WTC11 (cell line): ENCODE data around the gene STX18. TPM values are rescaled to one million over a fixed set of nuclear protein-coding genes. Genes with fewer than 3 reads are reported as not detected.

Experiments
- ATAC-seq: fragments of 200-7000 bp; cut with Tn5 transposase; 2 replicates; pipeline ENCODE4 v1.10.0; 2021; ENCODE audit warnings: mild to moderate bottlenecking, moderate library complexity
- CTCF ChIA-PET: fragments of 300-600 bp; sonication (Branson Sonifier 250); formaldehyde crosslinking; loops from one replicate; lab custom pipeline; 2021; ENCODE audit warnings: antibody characterized with exemption; lab: Charles Lee
- POLR2A ChIA-PET: fragments of 350-600 bp; sonication (Branson Sonifier 250); formaldehyde crosslinking; loops from one replicate; lab custom pipeline; 2021; ENCODE audit warnings: antibody characterized with exemption; lab: Charles Lee
- DNase-seq: peaks from one replicate; pipeline ENCODE4 v3.0.0; 2021; ENCODE audit warnings: low spot score
- H3K27ac Mint-ChIP-seq: 2 replicates; pipeline ENCODE4 v1.8.0; 2021; ENCODE audit warnings: mixed read lengths
- H3K27me3 Mint-ChIP-seq: 2 replicates; pipeline ENCODE4 v1.8.0; 2021; ENCODE audit warnings: low read depth, mild to moderate bottlenecking, moderate library complexity, mixed read lengths
- H3K36me3 Mint-ChIP-seq: 2 replicates; pipeline ENCODE4 v1.8.0; 2021; ENCODE audit warnings: mixed read lengths
- H3K4me1 Mint-ChIP-seq: 2 replicates; pipeline ENCODE4 v1.8.0; 2022; ENCODE audit warnings: mixed read lengths
- H3K4me3 Mint-ChIP-seq: 2 replicates; pipeline ENCODE4 v1.8.0; 2021; ENCODE audit warnings: mild to moderate bottlenecking, moderate library complexity, mixed read lengths
- H3K9me3 Mint-ChIP-seq: 2 replicates; pipeline ENCODE4 v1.8.0; 2021; ENCODE audit warnings: mixed read lengths
- CREB1 ChIP-seq: sonication (generic); formaldehyde crosslinking; IDR thresholded peaks from 2 replicates; pipeline ENCODE4 v1.8.0; 2023; ENCODE audit warnings: mild to moderate bottlenecking, missing genetic modification reagents
- ESRRA ChIP-seq: sonication (generic); formaldehyde crosslinking; IDR thresholded peaks from 2 replicates; pipeline ENCODE4 v1.8.1; 2022; ENCODE audit warnings: mild to moderate bottlenecking, missing genetic modification reagents, borderline replicate concordance
- ETV6 ChIP-seq: sonication (generic); formaldehyde crosslinking; IDR thresholded peaks from 2 replicates; pipeline ENCODE4 v1.8.1; 2022; ENCODE audit warnings: mild to moderate bottlenecking, missing genetic modification reagents
- FOXK1 ChIP-seq: sonication (generic); formaldehyde crosslinking; IDR thresholded peaks from 2 replicates; pipeline ENCODE4 v1.8.0; 2022; ENCODE audit warnings: mild to moderate bottlenecking, moderate library complexity, missing genetic modification reagents
- JUN ChIP-seq: sonication (generic); formaldehyde crosslinking; IDR thresholded peaks from 2 replicates; pipeline ENCODE4 v1.8.0; 2023; ENCODE audit warnings: mild to moderate bottlenecking, missing genetic modification reagents
- RELA ChIP-seq: sonication (generic); formaldehyde crosslinking; IDR thresholded peaks from 2 replicates; pipeline ENCODE4 v1.8.1; 2022; ENCODE audit warnings: missing genetic modification reagents, mild to moderate bottlenecking, borderline replicate concordance
- SMAD4 ChIP-seq: sonication (generic); formaldehyde crosslinking; IDR thresholded peaks from 2 replicates; pipeline ENCODE4 v1.8.0; 2022; ENCODE audit warnings: mild to moderate bottlenecking, missing genetic modification reagents
- SOX15 ChIP-seq: fragments of 250-450 bp; sonication (Bioruptor Pico); IDR thresholded peaks from 2 replicates; pipeline ENCODE4 v1.9.0; 2021; ENCODE audit warnings: mild to moderate bottlenecking
- TCF7 ChIP-seq: sonication (generic); formaldehyde crosslinking; IDR thresholded peaks from 2 replicates; pipeline ENCODE4 v1.8.0; 2022; ENCODE audit warnings: mild to moderate bottlenecking, low read depth, missing genetic modification reagents, moderate library complexity
- ZNF219 ChIP-seq: sonication (generic); formaldehyde crosslinking; IDR thresholded peaks from 2 replicates; pipeline ENCODE4 v1.8.0; 2023; ENCODE audit warnings: missing genetic modification reagents, mild to moderate bottlenecking, borderline replicate concordance
- ZNF232 ChIP-seq: sonication (generic); formaldehyde crosslinking; IDR thresholded peaks from 2 replicates; pipeline ENCODE4 v1.8.0; 2022; ENCODE audit warnings: mild to moderate bottlenecking, missing genetic modification reagents
- ZNF396 ChIP-seq: fragments of 250-450 bp; sonication (Bioruptor Pico); IDR thresholded peaks from 2 replicates; pipeline ENCODE4 v1.8.0; 2021; ENCODE audit warnings: mild to moderate bottlenecking, moderate library complexity, borderline replicate concordance
- ZNF423 ChIP-seq: fragments of 250-450 bp; sonication (Bioruptor Pico); IDR thresholded peaks from 2 replicates; pipeline ENCODE4 v2.1.2; 2022; ENCODE audit warnings: mild to moderate bottlenecking, moderate library complexity
- total RNA-seq: library from RNA; stranded (reverse); gene quantifications from 3 replicates; pipeline ENCODE4 v1.2.3, GENCODE V29; 2021
- TF ChIP-seq, protein P1 (sequence below): sonication (generic); formaldehyde crosslinking; IDR thresholded peaks from 2 replicates; pipeline ENCODE4 v1.8.1; 2023; ENCODE audit warnings: mild to moderate bottlenecking, missing genetic modification reagents
- TF ChIP-seq, protein P2 (sequence below): sonication (generic); formaldehyde crosslinking; IDR thresholded peaks from 2 replicates; pipeline ENCODE4 v1.8.0; 2023; ENCODE audit warnings: missing genetic modification reagents, mild to moderate bottlenecking, borderline replicate concordance
- TF ChIP-seq, protein P3 (sequence below): sonication (generic); formaldehyde crosslinking; IDR thresholded peaks from 2 replicates; pipeline ENCODE4 v1.8.0; 2022; ENCODE audit warnings: mild to moderate bottlenecking, missing genetic modification reagents
- TF ChIP-seq, protein P4 (sequence below): fragments of 250-450 bp; sonication (Bioruptor Pico); IDR thresholded peaks from 2 replicates; pipeline ENCODE4 v1.9.0; 2021; ENCODE audit warnings: mild to moderate bottlenecking
- TF ChIP-seq, protein P5 (sequence below): fragments of 250-450 bp; sonication (Bioruptor Pico); IDR thresholded peaks from 2 replicates; pipeline ENCODE4 v1.8.0; 2021; ENCODE audit warnings: mild to moderate bottlenecking
- TF ChIP-seq, protein P6 (sequence below): sonication (generic); formaldehyde crosslinking; IDR thresholded peaks from 2 replicates; pipeline ENCODE4 v1.8.0; 2022; ENCODE audit warnings: mild to moderate bottlenecking, missing genetic modification reagents

STX18 gene
- total RNA-seq, 1 experiment from 2014 or later = 16.9 TPM

DNA sequence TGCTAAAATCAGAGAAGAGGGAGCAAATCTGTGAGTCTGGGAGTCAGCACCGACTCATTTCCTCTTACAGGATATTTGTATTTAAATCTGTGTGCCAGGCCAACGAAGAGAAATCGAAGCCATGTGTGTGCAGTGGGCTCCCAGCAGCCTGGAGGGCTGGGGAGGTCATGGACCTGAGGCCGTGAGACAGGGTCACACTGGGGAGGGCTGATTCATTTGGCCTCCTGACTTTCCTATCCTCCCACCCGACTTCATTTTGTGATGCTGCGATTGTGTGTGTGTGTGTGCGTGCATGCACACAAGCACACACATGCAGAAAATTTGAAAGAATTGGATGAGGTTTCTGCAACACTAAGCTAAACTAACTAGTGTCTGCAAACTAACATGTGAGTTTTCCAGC lies 48.7 kb upstream of the STX18 start:
- TF ChIP-seq JUN (CRISPR knock-in tag) = no peak
- TF ChIP-seq ESRRA (CRISPR knock-in tag) = no peak
- TF ChIP-seq, protein P1, sequence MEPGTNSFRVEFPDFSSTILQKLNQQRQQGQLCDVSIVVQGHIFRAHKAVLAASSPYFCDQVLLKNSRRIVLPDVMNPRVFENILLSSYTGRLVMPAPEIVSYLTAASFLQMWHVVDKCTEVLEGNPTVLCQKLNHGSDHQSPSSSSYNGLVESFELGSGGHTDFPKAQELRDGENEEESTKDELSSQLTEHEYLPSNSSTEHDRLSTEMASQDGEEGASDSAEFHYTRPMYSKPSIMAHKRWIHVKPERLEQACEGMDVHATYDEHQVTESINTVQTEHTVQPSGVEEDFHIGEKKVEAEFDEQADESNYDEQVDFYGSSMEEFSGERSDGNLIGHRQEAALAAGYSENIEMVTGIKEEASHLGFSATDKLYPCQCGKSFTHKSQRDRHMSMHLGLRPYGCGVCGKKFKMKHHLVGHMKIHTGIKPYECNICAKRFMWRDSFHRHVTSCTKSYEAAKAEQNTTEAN = no peak
- TF ChIP-seq, protein P2, sequence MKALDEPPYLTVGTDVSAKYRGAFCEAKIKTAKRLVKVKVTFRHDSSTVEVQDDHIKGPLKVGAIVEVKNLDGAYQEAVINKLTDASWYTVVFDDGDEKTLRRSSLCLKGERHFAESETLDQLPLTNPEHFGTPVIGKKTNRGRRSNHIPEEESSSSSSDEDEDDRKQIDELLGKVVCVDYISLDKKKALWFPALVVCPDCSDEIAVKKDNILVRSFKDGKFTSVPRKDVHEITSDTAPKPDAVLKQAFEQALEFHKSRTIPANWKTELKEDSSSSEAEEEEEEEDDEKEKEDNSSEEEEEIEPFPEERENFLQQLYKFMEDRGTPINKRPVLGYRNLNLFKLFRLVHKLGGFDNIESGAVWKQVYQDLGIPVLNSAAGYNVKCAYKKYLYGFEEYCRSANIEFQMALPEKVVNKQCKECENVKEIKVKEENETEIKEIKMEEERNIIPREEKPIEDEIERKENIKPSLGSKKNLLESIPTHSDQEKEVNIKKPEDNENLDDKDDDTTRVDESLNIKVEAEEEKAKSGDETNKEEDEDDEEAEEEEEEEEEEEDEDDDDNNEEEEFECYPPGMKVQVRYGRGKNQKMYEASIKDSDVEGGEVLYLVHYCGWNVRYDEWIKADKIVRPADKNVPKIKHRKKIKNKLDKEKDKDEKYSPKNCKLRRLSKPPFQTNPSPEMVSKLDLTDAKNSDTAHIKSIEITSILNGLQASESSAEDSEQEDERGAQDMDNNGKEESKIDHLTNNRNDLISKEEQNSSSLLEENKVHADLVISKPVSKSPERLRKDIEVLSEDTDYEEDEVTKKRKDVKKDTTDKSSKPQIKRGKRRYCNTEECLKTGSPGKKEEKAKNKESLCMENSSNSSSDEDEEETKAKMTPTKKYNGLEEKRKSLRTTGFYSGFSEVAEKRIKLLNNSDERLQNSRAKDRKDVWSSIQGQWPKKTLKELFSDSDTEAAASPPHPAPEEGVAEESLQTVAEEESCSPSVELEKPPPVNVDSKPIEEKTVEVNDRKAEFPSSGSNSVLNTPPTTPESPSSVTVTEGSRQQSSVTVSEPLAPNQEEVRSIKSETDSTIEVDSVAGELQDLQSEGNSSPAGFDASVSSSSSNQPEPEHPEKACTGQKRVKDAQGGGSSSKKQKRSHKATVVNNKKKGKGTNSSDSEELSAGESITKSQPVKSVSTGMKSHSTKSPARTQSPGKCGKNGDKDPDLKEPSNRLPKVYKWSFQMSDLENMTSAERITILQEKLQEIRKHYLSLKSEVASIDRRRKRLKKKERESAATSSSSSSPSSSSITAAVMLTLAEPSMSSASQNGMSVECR (CRISPR knock-in tag) = no peak
- ChIA-PET CTCF (interaction anchor here (0.7 kb wide), 1 partner anchor 83 kb away, joined by 3 read pairs; no protein-coding TSS in a partner anchor), POLR2A (no interaction called here)
- H3K27ac Mint-ChIP-seq = no peak overlapping the region
- H3K36me3 Mint-ChIP-seq = peaks cover 52% of the 10 kb centered on the region
- peaks cover 50% of the 10 kb centered on the region for H3K9me3 Mint-ChIP-seq
- ATAC-seq (no peak), DNase-seq (no peak)
- peaks cover 11% of the 10 kb centered on the region for H3K4me1 Mint-ChIP-seq
- H3K4me3 Mint-ChIP-seq = no peak overlapping the region
- peaks cover 4% of the 10 kb centered on the region for H3K27me3 Mint-ChIP-seq

DNA sequence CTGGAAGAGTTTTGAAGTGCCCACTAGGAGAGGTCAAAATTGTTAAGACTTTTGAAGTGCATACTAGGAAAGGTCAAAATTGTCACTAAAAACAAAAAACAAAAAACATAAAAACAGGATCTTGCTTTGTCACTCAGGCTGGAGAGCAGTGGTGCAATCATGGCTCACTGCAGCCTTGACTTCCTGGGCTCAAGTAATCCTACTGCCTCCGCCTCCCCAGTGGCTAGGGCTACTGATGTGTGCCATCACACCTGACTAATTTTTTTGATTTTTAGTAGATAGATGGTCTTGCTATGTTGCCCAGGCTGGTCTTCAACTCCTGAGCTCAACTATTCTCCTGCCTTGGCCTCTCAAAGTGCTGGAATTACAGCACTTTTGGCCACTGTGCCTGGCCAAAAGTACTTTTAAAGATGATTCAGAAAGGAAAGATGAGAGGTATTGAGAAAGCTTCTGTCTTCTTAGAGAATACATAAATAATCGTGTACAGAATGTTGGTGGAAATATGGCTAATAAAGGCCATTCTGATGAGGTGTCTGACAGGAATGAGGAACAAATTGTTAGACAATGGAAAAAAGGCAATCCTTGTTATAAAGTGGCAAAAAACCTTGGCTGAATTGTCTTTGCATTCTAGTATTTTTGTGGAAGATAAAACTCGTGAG lies 43.3 kb upstream of the STX18 start:
- no peaks in the 10 kb centered on the region; the same call in 1 of the 2 replicates for H3K27me3 Mint-ChIP-seq
- 0 out of 2 replicates have a peak, but pooled peaks cover 7% of the 10 kb centered on the region for H3K4me1 Mint-ChIP-seq
- ChIA-PET CTCF (no interaction called here), POLR2A (no interaction called here)
- DNase-seq = no peak
- no peak overlapping the region for H3K4me3 Mint-ChIP-seq
- H3K9me3 Mint-ChIP-seq = peaks cover 23% of the 10 kb centered on the region
- H3K27ac Mint-ChIP-seq = no peak overlapping the region
- peaks cover 22% of the 10 kb centered on the region for H3K36me3 Mint-ChIP-seq
- no peak for ATAC-seq
- TF ChIP-seq, protein P3, sequence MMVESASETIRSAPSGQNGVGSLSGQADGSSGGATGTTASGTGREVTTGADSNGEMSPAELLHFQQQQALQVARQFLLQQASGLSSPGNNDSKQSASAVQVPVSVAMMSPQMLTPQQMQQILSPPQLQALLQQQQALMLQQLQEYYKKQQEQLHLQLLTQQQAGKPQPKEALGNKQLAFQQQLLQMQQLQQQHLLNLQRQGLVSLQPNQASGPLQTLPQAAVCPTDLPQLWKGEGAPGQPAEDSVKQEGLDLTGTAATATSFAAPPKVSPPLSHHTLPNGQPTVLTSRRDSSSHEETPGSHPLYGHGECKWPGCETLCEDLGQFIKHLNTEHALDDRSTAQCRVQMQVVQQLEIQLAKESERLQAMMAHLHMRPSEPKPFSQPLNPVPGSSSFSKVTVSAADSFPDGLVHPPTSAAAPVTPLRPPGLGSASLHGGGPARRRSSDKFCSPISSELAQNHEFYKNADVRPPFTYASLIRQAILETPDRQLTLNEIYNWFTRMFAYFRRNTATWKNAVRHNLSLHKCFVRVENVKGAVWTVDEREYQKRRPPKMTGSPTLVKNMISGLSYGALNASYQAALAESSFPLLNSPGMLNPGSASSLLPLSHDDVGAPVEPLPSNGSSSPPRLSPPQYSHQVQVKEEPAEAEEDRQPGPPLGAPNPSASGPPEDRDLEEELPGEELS (CRISPR knock-in tag) = no peak
- TF ChIP-seq, protein P4, sequence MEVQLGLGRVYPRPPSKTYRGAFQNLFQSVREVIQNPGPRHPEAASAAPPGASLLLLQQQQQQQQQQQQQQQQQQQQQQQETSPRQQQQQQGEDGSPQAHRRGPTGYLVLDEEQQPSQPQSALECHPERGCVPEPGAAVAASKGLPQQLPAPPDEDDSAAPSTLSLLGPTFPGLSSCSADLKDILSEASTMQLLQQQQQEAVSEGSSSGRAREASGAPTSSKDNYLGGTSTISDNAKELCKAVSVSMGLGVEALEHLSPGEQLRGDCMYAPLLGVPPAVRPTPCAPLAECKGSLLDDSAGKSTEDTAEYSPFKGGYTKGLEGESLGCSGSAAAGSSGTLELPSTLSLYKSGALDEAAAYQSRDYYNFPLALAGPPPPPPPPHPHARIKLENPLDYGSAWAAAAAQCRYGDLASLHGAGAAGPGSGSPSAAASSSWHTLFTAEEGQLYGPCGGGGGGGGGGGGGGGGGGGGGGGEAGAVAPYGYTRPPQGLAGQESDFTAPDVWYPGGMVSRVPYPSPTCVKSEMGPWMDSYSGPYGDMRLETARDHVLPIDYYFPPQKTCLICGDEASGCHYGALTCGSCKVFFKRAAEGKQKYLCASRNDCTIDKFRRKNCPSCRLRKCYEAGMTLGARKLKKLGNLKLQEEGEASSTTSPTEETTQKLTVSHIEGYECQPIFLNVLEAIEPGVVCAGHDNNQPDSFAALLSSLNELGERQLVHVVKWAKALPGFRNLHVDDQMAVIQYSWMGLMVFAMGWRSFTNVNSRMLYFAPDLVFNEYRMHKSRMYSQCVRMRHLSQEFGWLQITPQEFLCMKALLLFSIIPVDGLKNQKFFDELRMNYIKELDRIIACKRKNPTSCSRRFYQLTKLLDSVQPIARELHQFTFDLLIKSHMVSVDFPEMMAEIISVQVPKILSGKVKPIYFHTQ (CRISPR knock-in tag) = no peak
- TF ChIP-seq, protein P5, sequence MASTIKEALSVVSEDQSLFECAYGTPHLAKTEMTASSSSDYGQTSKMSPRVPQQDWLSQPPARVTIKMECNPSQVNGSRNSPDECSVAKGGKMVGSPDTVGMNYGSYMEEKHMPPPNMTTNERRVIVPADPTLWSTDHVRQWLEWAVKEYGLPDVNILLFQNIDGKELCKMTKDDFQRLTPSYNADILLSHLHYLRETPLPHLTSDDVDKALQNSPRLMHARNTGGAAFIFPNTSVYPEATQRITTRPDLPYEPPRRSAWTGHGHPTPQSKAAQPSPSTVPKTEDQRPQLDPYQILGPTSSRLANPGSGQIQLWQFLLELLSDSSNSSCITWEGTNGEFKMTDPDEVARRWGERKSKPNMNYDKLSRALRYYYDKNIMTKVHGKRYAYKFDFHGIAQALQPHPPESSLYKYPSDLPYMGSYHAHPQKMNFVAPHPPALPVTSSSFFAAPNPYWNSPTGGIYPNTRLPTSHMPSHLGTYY (CRISPR knock-in tag) = no peak
- no peak for TF ChIP-seq SMAD4 (CRISPR knock-in tag)
- no peak for TF ChIP-seq TCF7 (CRISPR knock-in tag)
- TF ChIP-seq ETV6 (CRISPR knock-in tag) = no peak
- TF ChIP-seq, protein P1 = no peak
- TF ChIP-seq ZNF232 (CRISPR knock-in tag) = no peak
- no peak for TF ChIP-seq ZNF423
- no peak for TF ChIP-seq RELA (CRISPR knock-in tag)
- TF ChIP-seq CREB1 = no peak
- TF ChIP-seq FOXK1 = no peak
- TF ChIP-seq SOX15 (CRISPR knock-in tag) = no peak
- TF ChIP-seq ZNF396 (CRISPR knock-in tag) = no peak
- no peak for TF ChIP-seq ZNF219 (CRISPR knock-in tag)
- TF ChIP-seq, protein P6, sequence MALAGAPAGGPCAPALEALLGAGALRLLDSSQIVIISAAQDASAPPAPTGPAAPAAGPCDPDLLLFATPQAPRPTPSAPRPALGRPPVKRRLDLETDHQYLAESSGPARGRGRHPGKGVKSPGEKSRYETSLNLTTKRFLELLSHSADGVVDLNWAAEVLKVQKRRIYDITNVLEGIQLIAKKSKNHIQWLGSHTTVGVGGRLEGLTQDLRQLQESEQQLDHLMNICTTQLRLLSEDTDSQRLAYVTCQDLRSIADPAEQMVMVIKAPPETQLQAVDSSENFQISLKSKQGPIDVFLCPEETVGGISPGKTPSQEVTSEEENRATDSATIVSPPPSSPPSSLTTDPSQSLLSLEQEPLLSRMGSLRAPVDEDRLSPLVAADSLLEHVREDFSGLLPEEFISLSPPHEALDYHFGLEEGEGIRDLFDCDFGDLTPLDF (CRISPR knock-in tag) = no peak
